ENCODE results near the gene MYOCD. TPM values are rescaled to one million over a fixed set of nuclear protein-coding genes. Genes with fewer than 3 reads are reported as not detected.

MYOCD gene
- total RNA-seq, 4 donors from 2014 or later: 0.34 to 2.8 (median 0.78) TPM

DNA sequence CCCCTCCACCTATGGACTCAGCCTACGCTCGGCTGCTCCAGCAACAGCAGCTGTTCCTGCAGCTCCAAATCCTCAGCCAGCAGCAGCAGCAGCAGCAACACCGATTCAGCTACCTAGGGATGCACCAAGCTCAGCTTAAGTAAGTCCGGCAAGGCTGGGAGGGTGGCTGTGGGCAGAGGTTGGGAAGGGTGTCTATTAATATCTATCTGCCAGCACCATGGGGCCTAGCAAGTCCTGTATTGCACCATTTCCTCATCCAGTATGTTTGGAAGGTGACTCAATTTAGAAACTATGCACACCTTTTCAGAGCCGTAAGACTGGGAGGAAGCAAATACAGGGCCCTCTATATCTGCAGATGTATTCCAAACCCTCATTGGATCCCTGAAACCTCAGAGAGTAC is 78.6 kb downstream of the MYOCD start:
- no peak for DNase-seq (ENCODE audit: low spot score in 2 of 2)
- H3K27ac ChIP-seq: no peak overlapping the region
- no peaks in the 10 kb centered on the region for H3K36me3 ChIP-seq
- H3K4me1 ChIP-seq: peaks cover 3% of the 10 kb centered on the region
- 83% methylated on average over 3 of the region's 5 CpGs for WGBS
- no peak overlapping the region for H3K4me3 ChIP-seq
- no peak for TF ChIP-seq EP300 (IDR thresholded peaks at IDR 0.05)
- no peak for TF ChIP-seq POLR2AphosphoS5 (IDR thresholded peaks at IDR 0.05)
- no peak for TF ChIP-seq POLR2A (IDR thresholded peaks at IDR 0.05)
- TF ChIP-seq, protein P1, sequence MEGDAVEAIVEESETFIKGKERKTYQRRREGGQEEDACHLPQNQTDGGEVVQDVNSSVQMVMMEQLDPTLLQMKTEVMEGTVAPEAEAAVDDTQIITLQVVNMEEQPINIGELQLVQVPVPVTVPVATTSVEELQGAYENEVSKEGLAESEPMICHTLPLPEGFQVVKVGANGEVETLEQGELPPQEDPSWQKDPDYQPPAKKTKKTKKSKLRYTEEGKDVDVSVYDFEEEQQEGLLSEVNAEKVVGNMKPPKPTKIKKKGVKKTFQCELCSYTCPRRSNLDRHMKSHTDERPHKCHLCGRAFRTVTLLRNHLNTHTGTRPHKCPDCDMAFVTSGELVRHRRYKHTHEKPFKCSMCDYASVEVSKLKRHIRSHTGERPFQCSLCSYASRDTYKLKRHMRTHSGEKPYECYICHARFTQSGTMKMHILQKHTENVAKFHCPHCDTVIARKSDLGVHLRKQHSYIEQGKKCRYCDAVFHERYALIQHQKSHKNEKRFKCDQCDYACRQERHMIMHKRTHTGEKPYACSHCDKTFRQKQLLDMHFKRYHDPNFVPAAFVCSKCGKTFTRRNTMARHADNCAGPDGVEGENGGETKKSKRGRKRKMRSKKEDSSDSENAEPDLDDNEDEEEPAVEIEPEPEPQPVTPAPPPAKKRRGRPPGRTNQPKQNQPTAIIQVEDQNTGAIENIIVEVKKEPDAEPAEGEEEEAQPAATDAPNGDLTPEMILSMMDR (IDR thresholded peaks at IDR 0.05): no peak
- no peaks in the 10 kb centered on the region for H3K9me3 ChIP-seq
- peaks cover 5% of the 10 kb centered on the region for H3K27me3 ChIP-seq

DNA sequence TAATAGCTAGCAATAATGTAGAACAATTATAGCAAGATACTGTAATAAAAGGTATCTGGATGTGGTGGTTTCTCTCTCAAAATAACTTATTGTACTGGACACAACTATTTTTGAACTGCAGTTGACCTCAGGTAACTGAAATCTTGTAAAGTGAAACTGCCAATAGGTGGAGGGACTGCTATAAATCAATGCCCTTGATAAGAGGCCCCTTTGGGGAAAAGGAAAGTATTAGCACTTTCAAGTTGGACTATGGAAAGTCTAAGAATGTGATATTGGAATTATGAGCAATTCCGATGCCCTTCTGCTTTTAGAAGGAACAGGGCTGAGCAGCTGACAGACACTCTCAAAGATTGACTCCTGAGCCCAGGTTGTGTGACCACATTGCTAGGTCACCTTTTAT is 79.1 kb downstream of the MYOCD start:
- H3K36me3 ChIP-seq: no peaks in the 10 kb centered on the region
- no peak overlapping the region for H3K27ac ChIP-seq
- H3K27me3 ChIP-seq: peaks cover 3% of the 10 kb centered on the region
- DNase-seq (ENCODE audit: low spot score in 2 of 2): no peak
- no peak overlapping the region for H3K4me3 ChIP-seq
- 100% methylated on average over 1 of the region's 1 CpG for WGBS
- TF ChIP-seq, protein P1 (IDR thresholded peaks at IDR 0.05): no peak
- TF ChIP-seq POLR2A (IDR thresholded peaks at IDR 0.05) (no peak), EP300 (IDR thresholded peaks at IDR 0.05) (no peak), POLR2AphosphoS5 (IDR thresholded peaks at IDR 0.05) (no peak)
- no peaks in the 10 kb centered on the region for H3K9me3 ChIP-seq
- peaks cover 3% of the 10 kb centered on the region for H3K4me1 ChIP-seq

DNA sequence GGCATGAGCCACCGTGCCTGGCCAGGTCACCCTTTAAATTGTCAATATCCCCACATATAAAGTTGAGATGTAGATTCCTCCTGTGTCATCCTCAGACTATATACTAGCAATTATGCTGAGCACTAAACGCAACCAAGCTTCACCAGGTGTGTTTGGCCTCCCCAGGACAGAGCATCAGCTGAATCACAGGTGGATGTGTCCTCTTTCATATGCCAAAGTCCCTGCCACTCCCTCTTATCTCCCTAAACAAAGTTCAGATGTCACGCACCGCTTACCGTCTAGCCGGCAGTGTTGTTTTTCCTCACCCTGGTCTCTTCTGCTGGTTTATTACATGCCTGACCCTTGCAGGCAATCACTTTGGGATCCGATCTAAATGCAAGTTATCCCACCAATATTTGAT is 79.8 kb downstream of the MYOCD start:
- WGBS: 92% methylated on average over 7 of the region's 7 CpGs
- TF ChIP-seq POLR2AphosphoS5 (IDR thresholded peaks at IDR 0.05) (no peak), EP300 (IDR thresholded peaks at IDR 0.05) (no peak), POLR2A (IDR thresholded peaks at IDR 0.05) (no peak)
- TF ChIP-seq, protein P1 (IDR thresholded peaks at IDR 0.05): no peak
- DNase-seq (ENCODE audit: low spot score in 2 of 2): no peak
- H3K4me3 ChIP-seq: no peak overlapping the region
- H3K27me3 ChIP-seq: no peaks in the 10 kb centered on the region
- no peaks in the 10 kb centered on the region for H3K36me3 ChIP-seq
- no peaks in the 10 kb centered on the region for H3K9me3 ChIP-seq
- peaks cover 3% of the 10 kb centered on the region for H3K4me1 ChIP-seq
- H3K27ac ChIP-seq: no peak overlapping the region

DNA sequence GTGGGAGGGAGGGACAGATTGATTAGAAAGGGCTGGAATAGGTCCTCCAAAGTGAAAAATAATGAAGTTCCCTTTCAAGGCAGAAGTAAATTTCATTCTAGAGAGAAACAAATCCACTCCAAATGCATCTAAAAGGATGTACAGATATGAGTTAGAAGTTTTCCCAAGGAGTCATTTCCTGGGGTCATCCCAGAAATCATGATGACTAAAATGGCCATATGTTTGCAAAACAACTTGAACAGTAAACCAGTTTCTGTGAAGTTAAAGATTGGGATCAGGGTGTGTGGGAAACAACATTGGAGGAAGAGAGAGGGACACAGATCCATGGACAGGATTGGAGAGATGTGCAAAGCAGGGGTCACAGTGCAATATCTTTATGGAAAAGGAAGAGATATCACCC is 91.1 kb downstream of the MYOCD start:
- H3K9me3 ChIP-seq: no peaks in the 10 kb centered on the region
- no peaks in the 10 kb centered on the region for H3K4me1 ChIP-seq
- no peak overlapping the region for H3K4me3 ChIP-seq
- TF ChIP-seq POLR2A (IDR thresholded peaks at IDR 0.05) (no peak), POLR2AphosphoS5 (IDR thresholded peaks at IDR 0.05) (no peak), EP300 (IDR thresholded peaks at IDR 0.05) (no peak)
- TF ChIP-seq, protein P1 (IDR thresholded peaks at IDR 0.05): no peak
- H3K27me3 ChIP-seq: peaks cover under 1% of the 10 kb centered on the region
- no peak for DNase-seq (ENCODE audit: low spot score in 2 of 2)
- no peak overlapping the region for H3K27ac ChIP-seq
- no peaks in the 10 kb centered on the region for H3K36me3 ChIP-seq

GRCh38 chr17:12759090-12759489 is 93.4 kb downstream of the MYOCD start:
- 66% methylated on average over 2 of the region's 2 CpGs for WGBS
- Histone ChIP-seq H3K36me3 (no peaks in the 10 kb centered on the region), H3K4me3 (no peak overlapping the region), H3K9me3 (no peaks in the 10 kb centered on the region), H3K4me1 (no peaks in the 10 kb centered on the region), H3K27me3 (no peaks in the 10 kb centered on the region), H3K27ac (no peak overlapping the region)
- TF ChIP-seq EP300 (IDR thresholded peaks at IDR 0.05) (no peak), POLR2A (IDR thresholded peaks at IDR 0.05) (no peak)
- TF ChIP-seq, protein P1 (IDR thresholded peaks at IDR 0.05): no peak
- DNase-seq (ENCODE audit: low spot score in 2 of 2): no peak

All from suprapubic skin (tissue), 4 donors.